Spleen (tissue), 7 donors: Measurements from ENCODE around the gene KCNC4.
A peak's percentile ranks its signal among the peaks of the same experiment; 100 is the strongest.

ENCODE experiments used
- POLR2A ChIP-seq, 3 donors: fragments of 450-650 bp; IDR thresholded peaks; one replicate each; pipeline ENCODE4 v1.5.1; 2017; ENCODE audit warnings: antibody characterized with exemption in 3 of 3, mild to moderate bottlenecking in 1 of 3
- POLR2AphosphoS5 ChIP-seq, 3 donors: sonication (generic); formaldehyde crosslinking; IDR thresholded peaks; one replicate each; pipeline ENCODE4 v1.5.1; 2017; ENCODE audit warnings: antibody characterized with exemption in 3 of 3
- TF ChIP-seq, protein P1 (sequence below), 11 experiments: fragments of 200-600 bp in 7 of 11; fragments of 450-650 bp in 4 of 11; sonication (generic) in 4 of 11; IDR thresholded peaks in 8 of 11; conservative IDR thresholded peaks in 3 of 11; 1 replicate in 7 of 11; 2 replicates in 4 of 11; pipeline versions ENCODE4 v1.4.0 to v1.8.0; 2016 to 2021; ENCODE audit warnings: antibody characterized with exemption in 11 of 11, inconsistent platforms in 4 of 11, mild to moderate bottlenecking in 1 of 11
- donor health status: DM: no; HTN: no; CAD: no; lungs with moderate emphysema.
- donor health status: DM: no; HTN: no; CAD: no.
- donor health status: DM: no; HTN: no; CAD: no.

DNA sequence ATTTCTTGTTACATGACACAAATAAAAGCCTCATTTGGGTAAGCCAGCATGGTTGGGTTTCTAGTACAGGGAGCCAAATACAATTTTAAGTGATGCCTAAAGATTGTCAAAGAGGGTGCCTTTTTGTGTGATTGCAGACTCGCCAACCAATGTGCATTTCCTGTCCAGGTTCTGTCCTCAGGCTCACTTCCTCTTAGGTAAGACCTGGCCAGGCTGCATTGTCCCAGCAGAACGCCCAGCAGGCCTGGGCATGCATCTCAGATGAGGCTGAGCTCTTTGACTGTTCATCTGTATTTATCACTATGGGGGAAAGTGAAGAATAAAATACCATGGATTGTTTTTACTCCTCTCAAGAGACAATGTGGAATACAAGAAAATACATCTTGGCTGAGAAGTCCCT is 49.7 kb downstream of the KCNC4 start:
- TF ChIP-seq, protein P1, sequence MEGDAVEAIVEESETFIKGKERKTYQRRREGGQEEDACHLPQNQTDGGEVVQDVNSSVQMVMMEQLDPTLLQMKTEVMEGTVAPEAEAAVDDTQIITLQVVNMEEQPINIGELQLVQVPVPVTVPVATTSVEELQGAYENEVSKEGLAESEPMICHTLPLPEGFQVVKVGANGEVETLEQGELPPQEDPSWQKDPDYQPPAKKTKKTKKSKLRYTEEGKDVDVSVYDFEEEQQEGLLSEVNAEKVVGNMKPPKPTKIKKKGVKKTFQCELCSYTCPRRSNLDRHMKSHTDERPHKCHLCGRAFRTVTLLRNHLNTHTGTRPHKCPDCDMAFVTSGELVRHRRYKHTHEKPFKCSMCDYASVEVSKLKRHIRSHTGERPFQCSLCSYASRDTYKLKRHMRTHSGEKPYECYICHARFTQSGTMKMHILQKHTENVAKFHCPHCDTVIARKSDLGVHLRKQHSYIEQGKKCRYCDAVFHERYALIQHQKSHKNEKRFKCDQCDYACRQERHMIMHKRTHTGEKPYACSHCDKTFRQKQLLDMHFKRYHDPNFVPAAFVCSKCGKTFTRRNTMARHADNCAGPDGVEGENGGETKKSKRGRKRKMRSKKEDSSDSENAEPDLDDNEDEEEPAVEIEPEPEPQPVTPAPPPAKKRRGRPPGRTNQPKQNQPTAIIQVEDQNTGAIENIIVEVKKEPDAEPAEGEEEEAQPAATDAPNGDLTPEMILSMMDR (IDR thresholded peaks at IDR 0.05 in 8 of 11, conservative IDR thresholded peaks at IDR 0.05 in 3 of 11): no peak
- TF ChIP-seq POLR2AphosphoS5 (IDR thresholded peaks at IDR 0.05): peak in 1 of 3 donors; percentile 14
- TF ChIP-seq POLR2A (IDR thresholded peaks at IDR 0.05): no peak
